Liver (tissue), 9 donors: Measurements from ENCODE around the gene BCL2L1. TPM values are rescaled to one million over a fixed set of nuclear protein-coding genes. Genes with fewer than 3 reads are reported as not detected.

Experiments used
- DNase-seq: peaks from one replicate; pipeline ENCODE4 v3.0.0-alpha.2; 2017; ENCODE audit warnings: low spot score
- H3K27ac ChIP-seq, 2 donors: one replicate each; pipeline ENCODE4 v1.7.0; 2013; ENCODE audit warnings: inconsistent platforms in 2 of 2, low read length in 2 of 2, control low read depth in 1 of 2, low read depth in 1 of 2, mild to moderate bottlenecking in 1 of 2
- H3K27me3 ChIP-seq, 4 donors: one replicate each; pipeline versions ENCODE4 v1.6.1 to v1.7.0; 2013; ENCODE audit warnings: low read length in 3 of 4, inconsistent platforms in 1 of 4, mild to moderate bottlenecking in 1 of 4, moderate library complexity in 1 of 4; ENCODE audit not compliant: control insufficient read depth in 4 of 4, insufficient read depth in 4 of 4
- H3K36me3 ChIP-seq, 4 donors: one replicate each; pipeline versions ENCODE4 v1.6.1 to v1.7.0; 2013; ENCODE audit warnings: low read length in 3 of 4, mild to moderate bottlenecking in 3 of 4, low read depth in 1 of 4, moderate library complexity in 1 of 4; ENCODE audit not compliant: control insufficient read depth in 4 of 4, insufficient read depth in 3 of 4
- H3K4me1 ChIP-seq, 4 donors: one replicate each; pipeline versions ENCODE4 v1.6.1 to v1.7.0; 2013; ENCODE audit warnings: low read length in 3 of 4, mild to moderate bottlenecking in 3 of 4, moderate library complexity in 1 of 4; ENCODE audit not compliant: control insufficient read depth in 4 of 4, insufficient read depth in 4 of 4
- H3K4me3 ChIP-seq, 3 donors: one replicate each; pipeline versions ENCODE4 v1.6.1 to v1.7.0; 2013; ENCODE audit warnings: low read length in 3 of 3, control low read depth in 1 of 3, low read depth in 1 of 3, mild to moderate bottlenecking in 1 of 3
- H3K9ac ChIP-seq, 2 donors: one replicate each; pipeline ENCODE4 v1.7.0; 2013; ENCODE audit warnings: low read length in 2 of 2, mild to moderate bottlenecking in 2 of 2, moderate library complexity in 2 of 2, control low read depth in 1 of 2, low read depth in 1 of 2
- H3K9me3 ChIP-seq, 4 donors: one replicate each; pipeline versions ENCODE4 v1.6.1 to v1.7.0; 2013; ENCODE audit warnings: low read length in 3 of 4; ENCODE audit not compliant: control insufficient read depth in 4 of 4
- ATF3 ChIP-seq: IDR thresholded peaks from 2 replicates; pipeline ENCODE4 v1.6.1; 2016; ENCODE audit warnings: antibody characterized with exemption
- CTCF ChIP-seq: fragments of 150-350 bp; IDR thresholded peaks from 2 replicates; pipeline ENCODE4 v1.5.1; 2017; ENCODE audit warnings: improper control_type of control experiment, low read depth, low read length; ENCODE audit not compliant: missing input control
- EGR1 ChIP-seq, 2 donors: IDR thresholded peaks; 2 replicates each; pipeline ENCODE4 v1.6.1; 2016 to 2018; ENCODE audit warnings: antibody characterized with exemption in 2 of 2, low read depth in 2 of 2
- FOXA2 ChIP-seq: IDR thresholded peaks from 2 replicates; pipeline ENCODE4 v1.6.1; 2016; ENCODE audit warnings: antibody characterized with exemption
- HNF4A ChIP-seq, 2 donors: conservative IDR thresholded peaks; 2 replicates each; pipeline ENCODE4 v1.6.1; 2016; ENCODE audit warnings: antibody characterized with exemption in 2 of 2, mild to moderate bottlenecking in 2 of 2
- HNF4G ChIP-seq: IDR thresholded peaks from 2 replicates; pipeline ENCODE4 v1.6.1; 2016; ENCODE audit warnings: antibody characterized with exemption
- JUND ChIP-seq, 2 donors: IDR thresholded peaks; 2 replicates each; pipeline ENCODE4 v1.6.1; 2016; ENCODE audit warnings: antibody characterized with exemption in 2 of 2
- MAX ChIP-seq: IDR thresholded peaks from 2 replicates; pipeline ENCODE4 v1.6.1; 2016; ENCODE audit warnings: antibody characterized with exemption
- RAD21 ChIP-seq, 2 donors: IDR thresholded peaks; 2 replicates each; pipeline ENCODE4 v1.6.1; 2016; ENCODE audit warnings: antibody characterized with exemption in 2 of 2, mild to moderate bottlenecking in 2 of 2
- REST ChIP-seq: IDR thresholded peaks from 2 replicates; pipeline ENCODE4 v1.6.1; 2016; ENCODE audit warnings: antibody characterized with exemption, mild to moderate bottlenecking
- RXRA ChIP-seq, 2 donors: IDR thresholded peaks; 2 replicates each; pipeline ENCODE4 v1.6.1; 2017 to 2018; ENCODE audit warnings: antibody characterized with exemption in 2 of 2, mild to moderate bottlenecking in 1 of 2
- SP1 ChIP-seq: IDR thresholded peaks from 2 replicates; pipeline ENCODE4 v1.6.1; 2018; ENCODE audit warnings: antibody characterized with exemption, mild to moderate bottlenecking
- YY1 ChIP-seq: IDR thresholded peaks from 2 replicates; pipeline ENCODE4 v1.6.1; 2016; ENCODE audit warnings: antibody characterized with exemption, mild to moderate bottlenecking
- ZBTB33 ChIP-seq: IDR thresholded peaks from 2 replicates; pipeline ENCODE4 v1.6.1; 2016; ENCODE audit warnings: antibody characterized with exemption
- WGBS: extraction: QIAGEN DNeasy Blood & Tissue Kit; methylation state at CpG from one replicate; pipeline ENCODE4 v1.1.7; 2013; 5-methylcytosine and 5-hydroxymethylcytosine counted together
- polyA plus RNA-seq, 2 donors: library from polyadenylated mRNA; stranded (reverse) in 1 of 2; unstranded in 1 of 2; fragments of 200-250 nt in 1 of 2; fragments of >200 nt in 1 of 2; fragmentation: Nextera tagmentation in 1 of 2; extraction: Ambion mirVana in 1 of 2; gene quantifications; one replicate each; pipeline versions ENCODE4 v1.2.1 to v1.2.3, GENCODE V29; 2013 to 2015
- total RNA-seq, 2 donors: library from RNA; depleted of rRNA; stranded (reverse); fragments of >200 nt; gene quantifications; one replicate each; pipeline ENCODE4 v1.2.3, GENCODE V29; 2014
- donor health status: healthy.
- donor health status: healthy.
- donor health status: healthy.
- donor health status: healthy.
- donor health status: healthy.

The BCL2L1 gene
- total and polyA plus RNA-seq, 4 donors, result 29.7 to 124 (median 46.0) TPM

- H3K27ac ChIP-seq, result no peak overlapping the region
- 77% methylated on average over 4 of the region's 4 CpGs for WGBS
- DNase-seq, result no peak
- H3K27me3 ChIP-seq, result peaks cover 0 to 2% (median 0%) of the 10 kb centered on the region in 4 donors
- no peaks in the 10 kb centered on the region for H3K36me3 ChIP-seq
- peaks cover 0 to 3% (median 0%) of the 10 kb centered on the region in 4 donors for H3K4me1 ChIP-seq
- H3K4me3 ChIP-seq, result no peak overlapping the region
- no peak overlapping the region for H3K9ac ChIP-seq
- H3K9me3 ChIP-seq, result no peaks in the 10 kb centered on the region
- TF ChIP-seq JUND (IDR thresholded peaks at IDR 0.05), result no peak
- no peak for TF ChIP-seq RAD21 (IDR thresholded peaks at IDR 0.05)
- no peak for TF ChIP-seq ATF3
These were observed 83.9 kb downstream of the BCL2L1 start for GRCh38 chr20:31638816-31639215.

GRCh38 chr20:31638317-31638716 lies 84.4 kb downstream of the BCL2L1 start:
- H3K4me3 ChIP-seq, result no peak overlapping the region
- TF ChIP-seq EGR1 (IDR thresholded peaks at IDR 0.05; ENCODE audit: low read depth in 2 of 2) (no peak), YY1 (no peak), ATF3 (no peak), REST (no peak), FOXA2 (no peak), ZBTB33 (no peak), SP1 (no peak), HNF4G (no peak), CTCF (no peak), JUND (IDR thresholded peaks at IDR 0.05) (no peak), HNF4A (conservative IDR thresholded peaks at IDR 0.05) (no peak), MAX (no peak), RAD21 (IDR thresholded peaks at IDR 0.05) (no peak), RXRA (IDR thresholded peaks at IDR 0.05) (no peak)
- no peaks in the 10 kb centered on the region for H3K36me3 ChIP-seq
- no peak for DNase-seq
- no peak overlapping the region for H3K9ac ChIP-seq
- no peaks in the 10 kb centered on the region for H3K9me3 ChIP-seq
- H3K27ac ChIP-seq, result no peak overlapping the region
- H3K4me1 ChIP-seq, result peaks cover 0 to 3% (median 0%) of the 10 kb centered on the region in 4 donors
- H3K27me3 ChIP-seq, result peaks cover 0 to 2% (median 0%) of the 10 kb centered on the region in 4 donors
- WGBS, result 88% methylated on average over 4 of the region's 4 CpGs
